Lower lobe of right lung (tissue), 2 donors: ENCODE data around the gene GRHL1. TPM values are rescaled to one million over a fixed set of nuclear protein-coding genes. Genes with fewer than 3 reads are reported as not detected.

Experiments used
- ATAC-seq, 2 donors: fragments of 200-7000 bp; cut with Tn5 transposase; one replicate each; pipeline ENCODE4 v1.9.1; 2020 to 2022; ENCODE audit warnings: mild to moderate bottlenecking in 2 of 2, moderate library complexity in 2 of 2
- DNase-seq: peaks from one replicate; pipeline ENCODE4 v3.0.0-alpha.2; 2020
- H3K27ac ChIP-seq: fragments of 200-600 bp; one replicate; pipeline ENCODE4 v1.8.0; 2022
- H3K27me3 ChIP-seq: fragments of 200-600 bp; one replicate; pipeline ENCODE4 v1.8.0; 2022; ENCODE audit warnings: low read depth
- H3K36me3 ChIP-seq: fragments of 200-600 bp; one replicate; pipeline ENCODE4 v1.8.0; 2022; ENCODE audit warnings: mild to moderate bottlenecking
- H3K4me1 ChIP-seq: fragments of 200-600 bp; one replicate; pipeline ENCODE4 v1.8.0; 2022
- H3K4me3 ChIP-seq: fragments of 200-600 bp; one replicate; pipeline ENCODE4 v1.8.0; 2022; ENCODE audit warnings: mild to moderate bottlenecking
- H3K9me3 ChIP-seq: fragments of 200-600 bp; one replicate; pipeline ENCODE4 v1.8.0; 2022
- CTCF ChIP-seq: fragments of 200-600 bp; IDR thresholded peaks from one replicate; pipeline ENCODE4 v1.8.0; 2022; ENCODE audit warnings: antibody characterized with exemption, mild to moderate bottlenecking
- intact Hi-C: fragments of 100-400 bp; cut with DNase I; formaldehyde crosslinking; loops from one replicate; pipeline ENCODE4 v1.11.0; 2022
- long read RNA-seq: library from polyadenylated mRNA; unstranded; transcript quantifications from one replicate; pipeline ENCODE4 v2.0.0, GENCODE V29; 2021
- total RNA-seq: library from RNA; stranded (reverse); fragmentation: NEBNext Ultra II Directional; extraction: Animal tissue kit (Norgen Biotek cat#: 25700); gene quantifications from one replicate; pipeline ENCODE4 v1.2.1, GENCODE V29; 2021
- donor health status: DM: no; HTN: yes; CAD: no; lungs with severe emphysema.

GRHL1 gene, protein sequence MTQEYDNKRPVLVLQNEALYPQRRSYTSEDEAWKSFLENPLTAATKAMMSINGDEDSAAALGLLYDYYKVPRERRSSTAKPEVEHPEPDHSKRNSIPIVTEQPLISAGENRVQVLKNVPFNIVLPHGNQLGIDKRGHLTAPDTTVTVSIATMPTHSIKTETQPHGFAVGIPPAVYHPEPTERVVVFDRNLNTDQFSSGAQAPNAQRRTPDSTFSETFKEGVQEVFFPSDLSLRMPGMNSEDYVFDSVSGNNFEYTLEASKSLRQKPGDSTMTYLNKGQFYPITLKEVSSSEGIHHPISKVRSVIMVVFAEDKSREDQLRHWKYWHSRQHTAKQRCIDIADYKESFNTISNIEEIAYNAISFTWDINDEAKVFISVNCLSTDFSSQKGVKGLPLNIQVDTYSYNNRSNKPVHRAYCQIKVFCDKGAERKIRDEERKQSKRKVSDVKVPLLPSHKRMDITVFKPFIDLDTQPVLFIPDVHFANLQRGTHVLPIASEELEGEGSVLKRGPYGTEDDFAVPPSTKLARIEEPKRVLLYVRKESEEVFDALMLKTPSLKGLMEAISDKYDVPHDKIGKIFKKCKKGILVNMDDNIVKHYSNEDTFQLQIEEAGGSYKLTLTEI
- total RNA-seq = 6.5 TPM
- long read RNA-seq, transcript GRHL1-201 (16 exons, 3,563 nt) = major isoform, 7 of 18 reads
- long read RNA-seq, partial matches to known transcripts = 4 of 18 reads
- long read RNA-seq, other reads (novel, unspliced or antisense) = 7 of 18 reads

DNA sequence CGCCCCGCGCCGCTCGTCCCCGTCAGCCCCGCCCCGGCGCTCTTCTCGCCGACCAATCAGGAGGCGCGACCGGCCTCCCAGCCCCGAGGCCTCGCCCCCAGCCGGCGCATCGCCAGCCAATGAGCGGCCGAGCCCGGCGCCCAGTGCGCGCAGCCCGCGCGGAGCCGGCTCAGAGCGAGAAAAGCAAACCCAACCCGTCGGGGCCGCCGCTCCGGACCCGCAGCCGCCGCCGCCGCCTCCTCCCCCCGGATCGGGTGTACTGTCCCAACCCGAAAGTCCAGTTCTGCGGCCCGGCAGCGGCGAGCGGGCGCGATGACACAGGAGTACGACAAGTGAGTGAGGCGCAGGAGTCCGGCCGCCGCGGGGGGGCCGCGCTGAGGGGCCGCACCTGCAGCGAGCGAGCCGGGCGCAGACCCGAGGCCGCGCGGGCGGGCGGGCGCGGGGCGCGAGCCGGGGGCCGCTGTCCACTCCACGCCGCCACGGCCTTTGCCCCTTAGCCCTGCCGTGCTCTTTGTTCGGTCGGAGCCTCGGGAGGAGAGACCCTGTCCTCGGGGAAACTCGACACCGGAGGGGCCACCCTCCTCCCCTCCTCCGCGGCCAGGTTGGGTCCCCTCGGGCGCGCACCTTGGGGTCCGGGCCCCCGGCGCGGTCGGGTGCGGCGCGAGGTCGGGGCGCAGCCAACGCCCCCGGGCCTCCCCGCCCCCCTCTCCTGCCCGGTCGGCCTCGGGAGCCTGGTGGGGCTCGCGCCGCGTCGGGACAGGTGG is at the start of gene GRHL1:
Gene GRHL1 (plus strand): TSS at position 172 of the 764 bp plus-strand sequence. CDS start 141 bp downstream, at position 313.
- intact Hi-C loops = no loop called here
- TF ChIP-seq CTCF = no peak

DNA sequence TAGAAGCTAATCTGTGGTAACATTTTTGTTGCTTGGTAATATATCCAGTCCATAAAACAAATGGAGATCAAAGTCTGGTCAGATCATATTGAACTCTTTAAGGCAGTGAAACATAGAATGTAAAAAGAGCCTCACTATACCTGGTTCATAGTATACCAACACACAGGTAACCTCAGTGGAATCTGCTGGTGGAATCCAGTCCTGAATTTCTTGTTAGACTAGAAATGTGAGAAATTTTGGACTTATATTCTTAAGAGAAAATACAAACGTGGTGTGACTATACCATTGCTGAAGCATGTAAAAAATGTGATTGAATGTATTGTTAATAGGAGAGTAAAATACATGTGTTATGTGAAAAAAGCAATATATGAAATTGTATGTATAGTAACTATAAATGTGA is 46.1 kb upstream of the GRHL1 start:
- Histone ChIP-seq H3K4me3 (no peak overlapping the region), H3K36me3 (peaks cover 9% of the 10 kb centered on the region), H3K27me3 (no peaks in the 10 kb centered on the region), H3K4me1 (no peaks in the 10 kb centered on the region), H3K27ac (no peak overlapping the region), H3K9me3 (no peaks in the 10 kb centered on the region)
- no peak for DNase-seq
- intact Hi-C loops = no loop called here
- ATAC-seq = no peak
- no peak for TF ChIP-seq CTCF

More for the DNA sequence above, at the start of gene GRHL1:
- Histone ChIP-seq H3K9me3 (no peaks in the 10 kb centered on the region), H3K27ac (peak within 1 kb of the TSS; percentile 67), H3K4me3 (peak within 1 kb of the TSS; percentile 71), H3K27me3 (peaks cover 6% of the 10 kb centered on the region), H3K4me1 (peaks cover 23% of the 10 kb centered on the region), H3K36me3 (no peaks in the 10 kb centered on the region)
- DNase-seq = peak; percentile 93
- ATAC-seq = peak; percentile 98 to 99

GRCh38 chr2:9907402-9907801 is 44.1 kb upstream of the GRHL1 start:
- intact Hi-C loops = no loop called here
- H3K4me1 ChIP-seq = no peaks in the 10 kb centered on the region
- no peak overlapping the region for H3K4me3 ChIP-seq
- no peak for DNase-seq
- no peak overlapping the region for H3K27ac ChIP-seq
- peaks cover 24% of the 10 kb centered on the region for H3K36me3 ChIP-seq
- H3K9me3 ChIP-seq = no peaks in the 10 kb centered on the region
- ATAC-seq = no peak
- no peaks in the 10 kb centered on the region for H3K27me3 ChIP-seq
- no peak for TF ChIP-seq CTCF

- Histone ChIP-seq H3K36me3 (peaks cover 36% of the 10 kb centered on the region), H3K27me3 (no peaks in the 10 kb centered on the region), H3K4me3 (no peak overlapping the region), H3K27ac (no peak overlapping the region), H3K9me3 (no peaks in the 10 kb centered on the region), H3K4me1 (no peaks in the 10 kb centered on the region)
- intact Hi-C loops = no loop called here
- ATAC-seq = no peak
- TF ChIP-seq CTCF = no peak
- no peak for DNase-seq
These were observed 42.9 kb upstream of the GRHL1 start for GRCh38 chr2:9908639-9909038.

- intact Hi-C loops = no loop called here
- H3K9me3 ChIP-seq = no peaks in the 10 kb centered on the region
- DNase-seq (no peak), ATAC-seq (no peak)
- no peak for TF ChIP-seq CTCF
- no peak overlapping the region for H3K27ac ChIP-seq
- H3K4me1 ChIP-seq = no peaks in the 10 kb centered on the region
- H3K36me3 ChIP-seq = peaks cover 41% of the 10 kb centered on the region
- H3K4me3 ChIP-seq = no peak overlapping the region
- no peaks in the 10 kb centered on the region for H3K27me3 ChIP-seq
These were observed 42.4 kb upstream of the GRHL1 start for GRCh38 chr2:9909106-9909505.
